ENCODE data around the gene UFSP1. TPM values are rescaled to one million over a fixed set of nuclear protein-coding genes. Genes with fewer than 3 reads are reported as not detected.

UFSP1 gene
- total RNA-seq, 2 donors from 2014 or later, result 2.1 to 4.4 TPM

DNA sequence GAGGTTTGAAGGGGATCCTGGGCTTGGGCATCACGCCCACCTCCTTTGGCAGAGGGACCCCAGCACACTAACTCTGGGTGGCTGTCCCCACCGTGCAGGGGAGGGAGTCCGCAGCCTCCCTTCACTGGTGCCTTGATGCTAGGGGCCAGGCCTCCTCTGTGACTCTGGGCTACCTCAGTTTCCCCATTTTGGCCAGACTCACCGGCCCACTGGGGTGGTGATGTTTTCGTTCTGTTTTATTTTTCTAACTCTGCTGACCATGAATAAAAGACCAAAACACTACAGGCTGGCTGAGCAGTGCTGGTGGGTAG is 22.8 kb downstream of the UFSP1 start:
- intact Hi-C loops (cut with DNase I), result no loop called here
- H3K4me3 ChIP-seq, result peak overlapping the region; percentile 90
- peak overlapping the region; percentile 94 for H3K27ac ChIP-seq
- TF ChIP-seq, protein P1, sequence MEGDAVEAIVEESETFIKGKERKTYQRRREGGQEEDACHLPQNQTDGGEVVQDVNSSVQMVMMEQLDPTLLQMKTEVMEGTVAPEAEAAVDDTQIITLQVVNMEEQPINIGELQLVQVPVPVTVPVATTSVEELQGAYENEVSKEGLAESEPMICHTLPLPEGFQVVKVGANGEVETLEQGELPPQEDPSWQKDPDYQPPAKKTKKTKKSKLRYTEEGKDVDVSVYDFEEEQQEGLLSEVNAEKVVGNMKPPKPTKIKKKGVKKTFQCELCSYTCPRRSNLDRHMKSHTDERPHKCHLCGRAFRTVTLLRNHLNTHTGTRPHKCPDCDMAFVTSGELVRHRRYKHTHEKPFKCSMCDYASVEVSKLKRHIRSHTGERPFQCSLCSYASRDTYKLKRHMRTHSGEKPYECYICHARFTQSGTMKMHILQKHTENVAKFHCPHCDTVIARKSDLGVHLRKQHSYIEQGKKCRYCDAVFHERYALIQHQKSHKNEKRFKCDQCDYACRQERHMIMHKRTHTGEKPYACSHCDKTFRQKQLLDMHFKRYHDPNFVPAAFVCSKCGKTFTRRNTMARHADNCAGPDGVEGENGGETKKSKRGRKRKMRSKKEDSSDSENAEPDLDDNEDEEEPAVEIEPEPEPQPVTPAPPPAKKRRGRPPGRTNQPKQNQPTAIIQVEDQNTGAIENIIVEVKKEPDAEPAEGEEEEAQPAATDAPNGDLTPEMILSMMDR (IDR thresholded peaks at IDR 0.05), result no peak
- no peaks in the 10 kb centered on the region for H3K27me3 ChIP-seq
- no peaks in the 10 kb centered on the region for H3K36me3 ChIP-seq
- peaks cover 6% of the 10 kb centered on the region for H3K4me1 ChIP-seq
- H3K9me3 ChIP-seq, result no peaks in the 10 kb centered on the region
- peak overlapping the region; percentile 96 to 97 for H3K9ac ChIP-seq (ENCODE audit: low read depth in 2 of 2, low read length in 2 of 2)
- DNase-seq, result no peak

DNA sequence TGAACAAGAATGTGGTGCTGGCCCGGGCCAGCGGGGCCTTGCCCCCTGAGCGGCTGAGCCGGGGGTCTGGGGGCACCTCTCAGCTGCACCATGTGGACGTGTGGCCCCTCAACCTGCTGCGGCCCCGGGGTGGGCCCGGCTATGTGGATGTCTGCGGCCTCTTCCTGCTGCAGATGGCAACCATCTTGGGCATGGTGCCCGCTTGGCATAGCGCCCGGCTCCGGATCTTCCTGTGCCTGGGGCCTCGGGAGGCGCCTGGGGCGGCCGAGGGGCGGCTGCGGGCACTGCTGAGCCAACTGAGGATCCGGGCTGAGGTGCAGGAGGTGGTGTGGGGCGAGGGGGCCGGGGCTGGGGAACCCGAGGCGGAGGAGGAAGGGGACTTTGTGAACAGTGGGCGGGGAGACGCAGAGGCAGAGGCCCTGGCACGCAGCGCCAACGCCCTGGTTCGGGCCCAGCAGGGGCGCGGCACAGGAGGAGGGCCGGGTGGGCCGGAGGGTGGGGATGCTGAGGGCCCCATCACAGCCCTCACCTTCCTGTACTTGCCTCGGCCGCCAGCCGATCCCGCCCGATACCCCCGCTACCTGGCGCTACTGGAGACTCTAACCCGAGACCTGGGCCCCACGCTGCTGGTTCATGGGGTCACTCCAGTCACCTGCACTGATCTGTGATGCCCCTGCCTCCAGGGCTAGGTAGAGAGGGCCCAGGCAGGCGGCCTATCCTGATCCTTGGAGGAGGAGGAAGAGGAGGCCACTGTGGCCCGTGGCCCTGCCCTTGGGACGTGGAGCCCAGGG is 23.4 kb downstream of the UFSP1 start:
- H3K4me3 ChIP-seq, result peak overlapping the region; percentile 90
- H3K4me1 ChIP-seq, result peaks cover 6% of the 10 kb centered on the region
- intact Hi-C loops (cut with DNase I), result no loop called here
- no peaks in the 10 kb centered on the region for H3K36me3 ChIP-seq
- H3K9me3 ChIP-seq, result no peaks in the 10 kb centered on the region
- H3K27ac ChIP-seq, result peak overlapping the region; percentile 94
- TF ChIP-seq, protein P1 (IDR thresholded peaks at IDR 0.05), result no peak
- DNase-seq, result peak; percentile 91
- H3K9ac ChIP-seq (ENCODE audit: low read depth in 2 of 2, low read length in 2 of 2), result peak overlapping the region; percentile 96 to 97
- no peaks in the 10 kb centered on the region for H3K27me3 ChIP-seq

DNA sequence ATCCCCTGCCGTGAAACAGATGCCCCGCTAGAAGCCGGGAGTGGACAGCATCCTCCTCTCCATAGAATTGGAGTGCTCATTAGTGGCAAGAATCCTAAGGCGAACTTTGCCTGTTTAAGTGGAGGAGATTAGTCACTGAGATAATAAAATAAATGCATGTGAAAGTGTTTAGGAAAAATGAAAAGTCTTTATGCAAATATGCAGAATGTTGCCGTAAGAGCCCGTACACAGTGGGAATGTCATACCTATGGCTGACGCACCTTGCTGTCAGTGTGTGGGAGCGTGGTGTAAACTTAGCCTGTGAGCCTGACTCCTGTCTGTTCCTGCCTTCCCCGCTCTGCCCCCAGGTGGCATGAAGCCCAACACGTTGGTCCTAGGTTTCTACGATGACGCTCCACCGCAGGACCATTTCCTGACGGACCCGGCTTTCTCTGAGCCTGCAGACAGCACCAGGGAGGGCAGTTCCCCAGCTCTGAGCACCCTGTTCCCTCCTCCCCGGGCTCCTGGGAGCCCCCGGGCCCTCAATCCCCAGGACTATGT is 24.1 kb downstream of the UFSP1 start:
- H3K27ac ChIP-seq, result peak overlapping the region; percentile 94
- TF ChIP-seq, protein P1 (IDR thresholded peaks at IDR 0.05), result no peak
- H3K27me3 ChIP-seq, result no peaks in the 10 kb centered on the region
- peaks cover 6% of the 10 kb centered on the region for H3K4me1 ChIP-seq
- peak overlapping the region in 1 of 2 donors; percentile 43 for H3K9ac ChIP-seq (ENCODE audit: low read depth in 2 of 2, low read length in 2 of 2)
- DNase-seq, result no peak
- no peaks in the 10 kb centered on the region for H3K36me3 ChIP-seq
- peak overlapping the region; percentile 90 for H3K4me3 ChIP-seq
- no peaks in the 10 kb centered on the region for H3K9me3 ChIP-seq
- intact Hi-C loops (cut with DNase I), result no loop called here

DNA sequence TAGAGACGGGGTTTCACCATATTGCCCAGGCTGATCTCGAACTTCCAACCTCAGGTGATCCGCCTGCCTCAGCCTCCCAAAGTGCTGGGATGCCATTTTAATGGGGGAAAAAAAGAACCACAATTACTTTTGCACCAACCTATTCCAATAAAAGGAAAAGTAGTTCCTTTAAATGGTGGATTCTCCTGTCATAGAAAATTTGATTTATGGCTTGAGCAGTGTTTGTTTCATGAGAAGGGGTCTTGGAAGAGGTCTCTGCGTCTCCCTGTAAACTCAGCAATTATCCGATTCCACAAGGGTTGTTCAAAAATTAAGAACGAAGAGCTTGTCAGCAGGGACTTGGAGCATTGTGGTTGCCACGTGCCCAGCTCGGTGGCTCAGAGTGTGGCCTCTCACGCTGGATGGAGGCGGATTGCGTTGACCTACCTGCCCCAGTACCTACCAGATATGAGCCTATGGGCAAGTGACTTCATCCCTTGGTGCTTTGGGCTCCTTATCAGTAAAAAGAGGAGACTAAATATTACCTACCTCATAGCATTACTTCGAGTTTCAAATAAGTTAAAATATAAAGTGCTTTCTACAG is 25.2 kb downstream of the UFSP1 start:
- TF ChIP-seq, protein P1 (IDR thresholded peaks at IDR 0.05), result no peak
- Histone ChIP-seq H3K27ac (no peak overlapping the region), H3K36me3 (no peaks in the 10 kb centered on the region), H3K27me3 (no peaks in the 10 kb centered on the region), H3K9ac (ENCODE audit: low read depth in 2 of 2, low read length in 2 of 2) (no peak overlapping the region), H3K4me3 (no peak overlapping the region), H3K9me3 (no peaks in the 10 kb centered on the region), H3K4me1 (peaks cover 6% of the 10 kb centered on the region)
- intact Hi-C loops (cut with DNase I), result no loop called here
- DNase-seq, result no peak

DNA sequence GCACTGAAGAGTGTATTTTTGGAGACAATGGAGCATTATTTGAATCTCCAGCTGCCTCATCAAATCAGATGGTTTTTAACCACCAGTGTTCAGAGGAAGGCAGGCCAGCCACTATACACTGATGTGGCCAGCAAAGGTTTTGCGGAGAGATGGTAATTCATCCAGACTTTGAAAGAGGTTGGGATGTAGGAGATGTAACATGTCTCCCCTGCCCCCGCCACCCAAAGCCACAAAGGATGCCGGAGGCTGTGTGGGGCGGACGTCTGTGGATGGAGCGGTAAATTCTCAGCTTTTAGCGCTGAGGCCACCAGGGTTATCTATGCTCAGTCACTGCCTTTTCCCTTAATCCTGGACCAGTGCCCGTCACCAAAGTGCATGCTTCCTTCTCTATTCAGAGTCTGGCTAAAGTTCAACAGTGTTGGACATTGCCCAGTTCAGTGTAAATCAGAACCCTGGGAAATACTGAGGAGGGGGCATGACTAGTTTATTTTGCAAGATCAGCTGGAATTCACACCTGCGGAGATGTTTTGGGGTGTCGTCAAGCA is 26.0 kb downstream of the UFSP1 start:
- Histone ChIP-seq H3K9me3 (no peaks in the 10 kb centered on the region), H3K9ac (ENCODE audit: low read depth in 2 of 2, low read length in 2 of 2) (peak overlapping the region in 1 of 2 donors; percentile 14), H3K27ac (no peak overlapping the region), H3K4me1 (peaks cover 6% of the 10 kb centered on the region), H3K36me3 (no peaks in the 10 kb centered on the region), H3K27me3 (no peaks in the 10 kb centered on the region), H3K4me3 (no peak overlapping the region)
- DNase-seq, result peak; percentile 63
- TF ChIP-seq, protein P1 (IDR thresholded peaks at IDR 0.05), result no peak
- intact Hi-C loops (cut with DNase I), result no loop called here
